GM18870 (cell line): Measurements from ENCODE around the gene KBTBD8.
A peak's percentile ranks its signal among the peaks of the same experiment; 100 is the strongest.

ENCODE experiments used
- ATAC-seq: cut with Tn5 transposase; IDR thresholded peaks from one replicate; pipeline ENCODE4 v1.9.1; 2021; ENCODE audit warnings: moderate library complexity; ENCODE audit not compliant: unreplicated experiment

KBTBD8 gene

GRCh38 chr3:66996696-66997095, 1.4 kb upstream of the KBTBD8 start:
- ATAC-seq: no peak

GRCh38 chr3:66997560-66998112, 471 bp upstream of the KBTBD8 start:
- ATAC-seq: no peak

- no peak for ATAC-seq
Observed at GRCh38 chr3:66998904-66999235, 763 bp downstream of the KBTBD8 start.

- peak; percentile 61 for ATAC-seq
Observed at GRCh38 chr3:67000009-67000408, 1.9 kb downstream of the KBTBD8 start.

GRCh38 chr3:67001086-67001861, 3.2 kb downstream of the KBTBD8 start:
- ATAC-seq: no peak

- ATAC-seq: no peak
Observed at GRCh38 chr3:67005974-67006373, 7.9 kb downstream of the KBTBD8 start.

GRCh38 chr3:67006460-67006859, 8.4 kb downstream of the KBTBD8 start:
- no peak for ATAC-seq

- no peak for ATAC-seq
Observed at GRCh38 chr3:67008388-67008787, 10.3 kb downstream of the KBTBD8 start.

- no peak for ATAC-seq
Observed at GRCh38 chr3:67009716-67010115, 11.6 kb downstream of the KBTBD8 start.

- no peak for ATAC-seq
Observed at GRCh38 chr3:67011414-67012131, 13.5 kb downstream of the KBTBD8 start.

GRCh38 chr3:67012564-67012963, 14.5 kb downstream of the KBTBD8 start:
- no peak for ATAC-seq

- ATAC-seq: no peak
Observed at GRCh38 chr3:67015702-67016484, 17.8 kb downstream of the KBTBD8 start.

- ATAC-seq: peak; percentile 32
Observed at GRCh38 chr3:67016522-67017080, 18.5 kb downstream of the KBTBD8 start.

- ATAC-seq: no peak
Observed at GRCh38 chr3:67017211-67017610, 19.1 kb downstream of the KBTBD8 start.

- ATAC-seq: peak; percentile 30
Observed at GRCh38 chr3:67018105-67018788, 20.1 kb downstream of the KBTBD8 start.

- ATAC-seq: peak; percentile 54
Observed at GRCh38 chr3:67018789-67019526, 20.9 kb downstream of the KBTBD8 start.

GRCh38 chr3:67028001-67028784, 30.1 kb downstream of the KBTBD8 start:
- ATAC-seq: no peak

- peak; percentile 69 for ATAC-seq
Observed at GRCh38 chr3:67030785-67031740, 33.0 kb downstream of the KBTBD8 start.
